Mammary epithelial cell (primary cell): ENCODE measurements around the gene HSFX3.

Experiments
- CTCF ChIP-seq, 2 donors: IDR thresholded peaks in 1 of 2; conservative IDR thresholded peaks in 1 of 2; 2 replicates each; pipeline ENCODE4 v1.5.1; 2011 to 2012; ENCODE audit warnings: inconsistent platforms in 2 of 2, low read length in 2 of 2, mild to moderate bottlenecking in 2 of 2, control low read depth in 1 of 2, low read depth in 1 of 2; ENCODE audit not compliant: insufficient read depth in 1 of 2; ENCODE audit errors: extremely low read depth in 1 of 2
- EZH2 ChIP-seq: IDR thresholded peaks from 2 replicates; pipeline ENCODE4 v1.6.1; 2012; ENCODE audit warnings: low read length, inconsistent platforms, borderline replicate concordance

- TF ChIP-seq CTCF (conservative IDR thresholded peaks at IDR 0.05 in 1 of 2, IDR thresholded peaks at IDR 0.05 in 1 of 2; ENCODE audit: extremely low read depth in 1 of 2, insufficient read depth in 1 of 2, low read depth in 1 of 2, low read length in 2 of 2) (no peak), EZH2 (no peak)
Measured at GRCh38 chrX:149570668-149571067, 20.9 kb upstream of the HSFX3 start.
